IMR-90 (cell line): ENCODE data around the gene DBT. TPM values are rescaled to one million over a fixed set of nuclear protein-coding genes. Genes with fewer than 3 reads are reported as not detected.
A peak's percentile ranks its signal among the peaks of the same experiment; 100 is the strongest.

Experiments
- ATAC-seq: fragments of 200-7000 bp; cut with Tn5 transposase; 2 replicates; pipeline ENCODE4 v1.9.1; 2020; ENCODE audit warnings: low read depth, mild to moderate bottlenecking, moderate library complexity
- BruUV-seq: library from RNA; stranded (reverse); fragments of 400-500 nt; replicated peaks from 2 replicates; lab custom pipeline; 2021; lab: Mats Ljungman, UMichigan
- CTCF ChIA-PET: fragments of 300-600 bp; formaldehyde crosslinking; extraction: SDS; loops from one replicate; lab custom pipeline; 2021; ENCODE audit warnings: antibody characterized with exemption; lab: Yijun Ruan, JAX
- POLR2A ChIA-PET: fragments of 300-600 bp; sonication (Branson Sonifier 250); formaldehyde crosslinking; loops from one replicate; lab custom pipeline; 2022; ENCODE audit warnings: antibody characterized with exemption; ENCODE audit not compliant: unreplicated experiment; lab: Charles Lee
- DNase-seq: peaks from one replicate; pipeline ENCODE4 v3.0.0; 2013
- H2AFZ ChIP-seq: replicated peaks from 2 replicates; pipeline ENCODE3; 2013; ENCODE audit warnings: low read length, mild to moderate bottlenecking; ENCODE audit not compliant: poor library complexity
- H2AK5ac ChIP-seq: 2 replicates; pipeline ENCODE4 v1.6.1; 2013; ENCODE audit warnings: low read depth, low read length, inconsistent platforms
- H2AK9ac ChIP-seq: replicated peaks from 2 replicates; pipeline ENCODE3; 2013; ENCODE audit warnings: mild to moderate bottlenecking, low read depth, low read length, moderate library complexity; ENCODE audit not compliant: poor library complexity
- H2BK120ac ChIP-seq: 2 replicates; pipeline ENCODE4 v1.6.1; 2013; ENCODE audit warnings: low read depth, low read length, inconsistent platforms
- H2BK15ac ChIP-seq: 3 replicates; pipeline ENCODE4 v1.6.1; 2013; ENCODE audit warnings: low read depth, low read length, inconsistent platforms
- H2BK20ac ChIP-seq: 2 replicates; pipeline ENCODE4 v1.6.1; 2013; ENCODE audit warnings: low read depth, mild to moderate bottlenecking, inconsistent platforms, low read length, moderate library complexity
- H2BK5ac ChIP-seq: 2 replicates; pipeline ENCODE4 v1.6.1; 2013; ENCODE audit warnings: mild to moderate bottlenecking, low read depth, low read length, inconsistent platforms; ENCODE audit not compliant: poor library complexity, severe bottlenecking
- H3K14ac ChIP-seq: replicated peaks from 2 replicates; pipeline ENCODE4 v1.6.1; 2013; ENCODE audit warnings: low read depth, low read length, inconsistent platforms
- H3K18ac ChIP-seq: 2 replicates; pipeline ENCODE4 v1.6.1; 2013; ENCODE audit warnings: low read depth, low read length, control low read depth
- H3K23ac ChIP-seq: 2 replicates; pipeline ENCODE4 v1.6.1; 2013; ENCODE audit warnings: low read depth, low read length, inconsistent platforms
- H3K27ac ChIP-seq: 2 replicates; pipeline ENCODE4 v1.5.1; 2013; ENCODE audit warnings: mild to moderate bottlenecking, control low read depth, low read length; ENCODE audit not compliant: insufficient read depth
- H3K27me3 ChIP-seq: 2 replicates; pipeline ENCODE4 v1.6.1; 2013; ENCODE audit warnings: low read length; ENCODE audit not compliant: control insufficient read depth, insufficient read depth
- H3K36me3 ChIP-seq: 2 replicates; pipeline ENCODE4 v1.6.1; 2013; ENCODE audit warnings: low read length, mixed read lengths; ENCODE audit not compliant: control insufficient read depth, insufficient read depth
- H3K4ac ChIP-seq: 2 replicates; pipeline ENCODE4 v1.6.1; 2013; ENCODE audit warnings: low read depth, low read length, inconsistent platforms
- H3K4me1 ChIP-seq: 2 replicates; pipeline ENCODE4 v1.6.1; 2013; ENCODE audit warnings: low read length, mixed read lengths; ENCODE audit not compliant: control insufficient read depth, insufficient read depth
- H3K4me2 ChIP-seq: 2 replicates; pipeline ENCODE4 v1.6.1; 2013; ENCODE audit warnings: low read depth, mild to moderate bottlenecking, control low read depth, low read length, moderate library complexity
- H3K4me3 ChIP-seq: 2 replicates; pipeline ENCODE4 v1.5.1; 2013; ENCODE audit warnings: low read depth, mild to moderate bottlenecking, control low read depth, low read length, moderate library complexity; ENCODE audit not compliant: insufficient read depth
- H3K56ac ChIP-seq: 2 replicates; pipeline ENCODE4 v1.6.1; 2013; ENCODE audit warnings: low read length, inconsistent platforms; ENCODE audit not compliant: insufficient read depth; ENCODE audit errors: extremely low read depth
- H3K79me1 ChIP-seq, 2 experiments: 2 replicates each; pipeline ENCODE4 v1.6.1; 2013; ENCODE audit warnings: low read length in 2 of 2, inconsistent platforms in 1 of 2, low read depth in 1 of 2
- H3K9ac ChIP-seq: 2 replicates; pipeline ENCODE4 v1.6.1; 2013; ENCODE audit warnings: low read depth, low read length, control low read depth
- H3K9me1 ChIP-seq: 2 replicates; pipeline ENCODE4 v1.6.1; 2013; ENCODE audit warnings: low read length, inconsistent platforms; ENCODE audit not compliant: insufficient read depth
- H3K9me3 ChIP-seq: 2 replicates; pipeline ENCODE4 v1.6.1; 2013; ENCODE audit warnings: low read length; ENCODE audit not compliant: control insufficient read depth, insufficient read depth
- H4K20me1 ChIP-seq: 2 replicates; pipeline ENCODE4 v1.6.1; 2013; ENCODE audit warnings: low read length, inconsistent platforms; ENCODE audit not compliant: insufficient read depth
- H4K5ac ChIP-seq: 2 replicates; pipeline ENCODE4 v1.6.1; 2013; ENCODE audit warnings: mild to moderate bottlenecking, low read depth, low read length, control low read depth
- H4K8ac ChIP-seq, 2 experiments: 2 replicates each; pipeline ENCODE4 v1.6.1; 2013; ENCODE audit warnings: low read depth in 2 of 2, low read length in 2 of 2, control low read depth in 1 of 2, inconsistent platforms in 1 of 2
- H4K91ac ChIP-seq: 2 replicates; pipeline ENCODE4 v1.6.1; 2013; ENCODE audit warnings: low read depth, low read length, inconsistent platforms; ENCODE audit not compliant: insufficient read depth
- CEBPB ChIP-seq: IDR thresholded peaks from 2 replicates; pipeline ENCODE4 v1.6.1; 2012; ENCODE audit warnings: low read depth, low read length, improper control_type of control experiment
- MAFK ChIP-seq: IDR thresholded peaks from 2 replicates; pipeline ENCODE4 v1.6.1; 2012; ENCODE audit warnings: low read depth, low read length, improper control_type of control experiment
- WGBS, 2 experiments: methylation state at CpG; one replicate each; pipeline versions ENCODE4 v1.1.5 to v1.1.7; 2013; ENCODE audit warnings: missing lambda C conversion rate in 2 of 2; ENCODE audit not compliant: insufficient read length in 1 of 2; ENCODE audit errors: extremely low coverage in 2 of 2; 5-methylcytosine and 5-hydroxymethylcytosine counted together
- dilution Hi-C: fragments of 300-500 bp; cut with HindIII; formaldehyde crosslinking; loops from one replicate; pipeline ENCODE4 v1.14.3; 2018; ENCODE audit warnings: low sequenced_read_pairs; ENCODE audit not compliant: unreplicated experiment
- in situ Hi-C: fragments of 300-500 bp; cut with MboI; formaldehyde crosslinking; loops from 3 replicates; pipeline ENCODE4 v1.14.3; 2019; ENCODE audit warnings: low sequenced_read_pairs, inconsistent platforms, mixed read lengths
- intact Hi-C: fragments of 100-400 bp; cut with micrococcal nuclease; formaldehyde crosslinking; loops from 2 replicates; pipeline ENCODE4 v1.10.0; 2022
- polyA plus RNA-seq, 3 experiments: library from polyadenylated mRNA; depleted of rRNA; stranded (reverse); fragments of >200 nt; gene quantifications; 2 replicates each; pipeline ENCODE4 v1.2.3, GENCODE V29; 2012; ENCODE audit warnings: low replicate concordance in 1 of 3
- total RNA-seq: library from RNA; depleted of rRNA; stranded (reverse); fragments of >200 nt; gene quantifications from 2 replicates; pipeline ENCODE4 v1.2.3, GENCODE V29; 2012

DBT gene
- total and polyA plus RNA-seq, 2 of the 4 experiments (the other 2 are of a cell fraction) = 3.4 to 3.8 TPM

DNA sequence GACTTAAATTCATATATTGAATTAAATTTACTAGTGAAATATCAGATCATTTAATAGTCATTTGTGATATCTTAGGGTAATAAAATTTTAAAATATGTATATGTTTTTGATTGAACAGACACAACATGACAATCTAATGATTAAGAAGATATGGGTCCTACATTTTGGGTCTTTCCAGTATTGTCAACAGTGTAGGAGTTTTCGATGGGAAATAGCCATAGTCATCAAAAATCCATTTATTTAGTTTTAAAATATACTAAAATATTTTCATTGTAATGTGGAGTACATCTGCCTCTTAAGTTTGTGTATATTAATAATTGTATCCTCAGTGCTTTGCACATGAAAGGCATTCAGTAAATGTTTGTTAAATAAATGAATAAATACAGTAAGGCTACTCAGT lies 102.7 kb downstream of the DBT start:
- ChIA-PET CTCF (interaction anchor here (0.6 kb wide), 1 partner anchor 1017 kb away, joined by 5 read pairs; no protein-coding TSS in a partner anchor), POLR2A (no interaction called here)
- in situ Hi-C loops (no loop called here), intact Hi-C loops (loop anchor here (10.0 kb wide), 1 partner anchor 88 kb away; no protein-coding TSS in a partner anchor), dilution Hi-C loops (no loop called here)
- H3K4me3 ChIP-seq = no peak overlapping the region
- ATAC-seq (no peak), DNase-seq (no peak)
- no peak overlapping the region for H3K18ac ChIP-seq
- no TSS peak for BruUV-seq
- no peaks in the 10 kb centered on the region for H3K27me3 ChIP-seq
- H3K9me1 ChIP-seq = 0 out of 2 replicates have a peak, but pooled peaks cover 2% of the 10 kb centered on the region
- no peak overlapping the region for H2BK15ac ChIP-seq
- 0 out of 4 replicates have a peak, but pooled peaks cover 0 to 5% of the 10 kb centered on the region in 2 experiments for H3K79me1 ChIP-seq
- H3K4me2 ChIP-seq = no peak overlapping the region
- H3K36me3 ChIP-seq = peaks cover 16% of the 10 kb centered on the region
- no peak overlapping the region for H3K56ac ChIP-seq
- H3K4ac ChIP-seq = no peak overlapping the region
- no CpG with 5 or more reads among the region's 1 CpG for WGBS, 2 experiments
- no peak overlapping the region for H2AFZ ChIP-seq
- no peak overlapping the region for H2AK5ac ChIP-seq
- no peak overlapping the region for H2BK20ac ChIP-seq
- H3K23ac ChIP-seq = no peak overlapping the region
- TF ChIP-seq MAFK (peak; percentile 54), CEBPB (no peak)
- H2BK5ac ChIP-seq = no peak overlapping the region
- H3K14ac ChIP-seq = no peak overlapping the region
- H4K91ac ChIP-seq = no peak overlapping the region
- no peak overlapping the region for H2BK120ac ChIP-seq
- no peaks in the 10 kb centered on the region for H3K4me1 ChIP-seq
- no peak overlapping the region for H3K27ac ChIP-seq
- no peaks in the 10 kb centered on the region for H3K9me3 ChIP-seq
- H2AK9ac ChIP-seq = no peak overlapping the region
- H4K5ac ChIP-seq = no peak overlapping the region
- no peaks in the 10 kb centered on the region for H4K20me1 ChIP-seq
- H4K8ac ChIP-seq = no peak overlapping the region
- H3K9ac ChIP-seq = no peak overlapping the region
